ENCODE results near the gene NOS1. TPM values are rescaled to one million over a fixed set of nuclear protein-coding genes. Genes with fewer than 3 reads are reported as not detected.
"Not testable (repeated sequence)": the region's sequence is repeated elsewhere in the genome, so short reads cannot be mapped to it uniquely, and the experiment has no call there.

The NOS1 gene
- total and polyA plus RNA-seq, 2 of the 8 experiments (the other 6 are each of a cell fraction or from before 2014, with no cell fraction given), result 1.5 to 2.0 TPM

DNA sequence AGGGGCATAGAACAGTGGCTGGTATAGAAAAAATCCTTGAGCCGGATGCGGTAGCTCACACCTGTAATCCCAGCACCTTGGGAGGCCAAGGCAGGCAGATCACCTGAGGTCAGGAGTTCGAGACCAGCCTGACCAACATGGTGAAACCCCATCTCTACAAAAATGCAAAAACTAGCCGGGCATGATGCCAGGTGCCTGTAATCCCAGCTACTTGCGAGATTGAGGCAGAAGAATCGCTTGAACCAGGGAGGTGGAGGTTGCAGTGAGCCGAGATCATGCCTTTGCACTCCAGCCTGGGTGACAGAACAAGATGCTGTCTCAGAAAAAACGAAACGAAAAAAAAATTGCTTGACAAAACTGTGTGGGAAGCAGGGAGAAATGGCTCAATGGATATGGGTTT, 168.8 kb downstream of the NOS1 start:
- not testable (repeated sequence) for H3K4me1 ChIP-seq (replicated peaks in 1 of 4; ENCODE audit: control insufficient read depth in 3 of 4, insufficient read depth in 4 of 4, low read length in 3 of 4); H3K9ac ChIP-seq (replicated peaks in 1 of 4; ENCODE audit: extremely low read depth in 1 of 4, low read depth in 3 of 4, low read length in 3 of 4); H3K27me3 ChIP-seq (replicated peaks in 1 of 4; ENCODE audit: control insufficient read depth in 3 of 4, extremely low read depth in 1 of 4, insufficient read depth in 3 of 4, low read length in 3 of 4); H2BK5ac ChIP-seq (ENCODE audit: low read depth, low read length); FAIRE-seq; H2AK5ac ChIP-seq (ENCODE audit: low read depth, low read length); H3K36me3 ChIP-seq (ENCODE audit: control insufficient read depth in 2 of 4, insufficient read depth in 4 of 4, low read length in 3 of 4); H4K91ac ChIP-seq (replicated peaks; ENCODE audit: insufficient read length, low read length); H3K4me3 ChIP-seq (ENCODE audit: extremely low read depth in 1 of 4, insufficient read depth in 2 of 4, low read depth in 3 of 4, low read length in 4 of 4); H2BK20ac ChIP-seq (ENCODE audit: low read length); H3K79me1 ChIP-seq (ENCODE audit: low read depth, low read length); H3K9me3 ChIP-seq (ENCODE audit: insufficient read depth in 2 of 2, low read depth in 1 of 2, low read length in 1 of 2); H2BK15ac ChIP-seq (ENCODE audit: low read length); H2BK12ac ChIP-seq (ENCODE audit: low read depth, low read length); H2BK120ac ChIP-seq (replicated peaks; ENCODE audit: low read depth, low read length); H3K4me2 ChIP-seq (ENCODE audit: insufficient read depth in 1 of 2, low read depth in 2 of 2, low read length in 2 of 2); H3K23ac ChIP-seq (ENCODE audit: insufficient read length); H3K27ac ChIP-seq (ENCODE audit: low read depth, low read length); H3K14ac ChIP-seq (ENCODE audit: insufficient read length); H4K8ac ChIP-seq (ENCODE audit: extremely low read depth, insufficient read depth, low read length); H4K5ac ChIP-seq (ENCODE audit: insufficient read length, low read depth, low read length); DNase-seq (ENCODE audit: low read depth in 1 of 2, low spot score in 2 of 2); H3K56ac ChIP-seq (replicated peaks; ENCODE audit: insufficient read length, low read depth, low read length); H3K4ac ChIP-seq (replicated peaks; ENCODE audit: insufficient read length, low read depth, low read length); H2AFZ ChIP-seq (ENCODE audit: low read length); H3K18ac ChIP-seq (ENCODE audit: extremely low read depth, low read length); H4K20me1 ChIP-seq (replicated peaks in 1 of 2; ENCODE audit: control insufficient read depth in 1 of 2, insufficient read depth in 2 of 2, low read length in 2 of 2)
- POLR2A ChIA-PET (ENCODE audit: partially characterized antibody), result interaction anchor here (1.8 kb wide), 1 partner anchor 9 kb away, joined by 7 read pairs; no protein-coding TSS in a partner anchor
- H3K79me2 ChIP-seq (ENCODE audit: control insufficient read depth in 1 of 2, insufficient read depth in 2 of 2, low read length in 2 of 2), result peaks cover 7 to 23% of the 10 kb centered on the region in 2 experiments; a peak in 3 of 4 replicates
- CTCF ChIA-PET (ENCODE audit: partially characterized antibody), result interaction anchor here (1.2 kb wide), 2 partner anchors 35 to 38 kb away, joined by 3 to 6 read pairs; no protein-coding TSS in a partner anchor
- H3K23me2 ChIP-seq (ENCODE audit: low read depth, low read length), result peaks cover 13% of the 10 kb centered on the region; the same call in 1 of the 2 replicates
- WGBS, 2 experiments (ENCODE audit: extremely low coverage in 1 of 2, insufficient coverage in 1 of 2, insufficient read length in 1 of 2, insufficient replicate concordance in 2 of 2, low coverage in 1 of 2, low lambda C conversion rate in 2 of 2, missing lambda C conversion rate in 1 of 2), result 87% methylated on average over 9 of the region's 9 CpGs; no CpG with 5 or more reads in 1 of the 2 experiments

All from H1 (cell line).